Esophagus (tissue), 2 donors: ENCODE data around the gene GZMB. TPM values are rescaled to one million over a fixed set of nuclear protein-coding genes. Genes with fewer than 3 reads are reported as not detected.
A peak's percentile ranks its signal among the peaks of the same experiment; 100 is the strongest.

Source experiments
- H3K27ac ChIP-seq, 2 donors: one replicate each; pipeline ENCODE4 v1.5.1; 2013; ENCODE audit warnings: low read depth in 2 of 2, mild to moderate bottlenecking in 2 of 2, inconsistent platforms in 1 of 2, low read length in 1 of 2, moderate library complexity in 1 of 2
- H3K27me3 ChIP-seq, 2 donors: one replicate each; pipeline ENCODE4 v1.6.1; 2013; ENCODE audit warnings: low read length in 2 of 2, control low read depth in 1 of 2, mild to moderate bottlenecking in 1 of 2; ENCODE audit not compliant: insufficient read depth in 2 of 2, control insufficient read depth in 1 of 2
- H3K36me3 ChIP-seq, 2 donors: one replicate each; pipeline ENCODE4 v1.6.1; 2013; ENCODE audit warnings: low read length in 1 of 2; ENCODE audit not compliant: control insufficient read depth in 2 of 2, insufficient read depth in 2 of 2
- H3K4me1 ChIP-seq, 2 donors: one replicate each; pipeline ENCODE4 v1.6.1; 2013; ENCODE audit warnings: low read length in 1 of 2; ENCODE audit not compliant: control insufficient read depth in 2 of 2, insufficient read depth in 2 of 2
- H3K4me3 ChIP-seq, 2 donors: one replicate each; pipeline ENCODE4 v1.5.1; 2013; ENCODE audit warnings: low read length in 2 of 2, mild to moderate bottlenecking in 2 of 2, low read depth in 1 of 2, moderate library complexity in 1 of 2
- H3K9me3 ChIP-seq, 2 donors: one replicate each; pipeline ENCODE4 v1.6.1; 2013; ENCODE audit warnings: mild to moderate bottlenecking in 2 of 2, low read depth in 1 of 2, low read length in 1 of 2, moderate library complexity in 1 of 2; ENCODE audit not compliant: control insufficient read depth in 2 of 2, insufficient read depth in 1 of 2
- WGBS, 2 donors: extraction: QIAGEN DNeasy Blood & Tissue Kit; methylation state at CpG; one replicate each; pipeline ENCODE4 v1.1.7; 2013; 5-methylcytosine and 5-hydroxymethylcytosine counted together
- polyA plus RNA-seq, 2 donors: library from polyadenylated mRNA; stranded (reverse); fragments of 200-250 nt; gene quantifications; one replicate each; pipeline ENCODE4 v1.2.3, GENCODE V29; 2013
- donor health status: healthy with polysubstance abuse.
- donor health status: Bipolar disorder and iron deficiency.

The GZMB gene, protein sequence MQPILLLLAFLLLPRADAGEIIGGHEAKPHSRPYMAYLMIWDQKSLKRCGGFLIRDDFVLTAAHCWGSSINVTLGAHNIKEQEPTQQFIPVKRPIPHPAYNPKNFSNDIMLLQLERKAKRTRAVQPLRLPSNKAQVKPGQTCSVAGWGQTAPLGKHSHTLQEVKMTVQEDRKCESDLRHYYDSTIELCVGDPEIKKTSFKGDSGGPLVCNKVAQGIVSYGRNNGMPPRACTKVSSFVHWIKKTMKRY
- polyA plus RNA-seq, result 1 to 10 TPM; 3.0 to 3.2 TPM

DNA sequence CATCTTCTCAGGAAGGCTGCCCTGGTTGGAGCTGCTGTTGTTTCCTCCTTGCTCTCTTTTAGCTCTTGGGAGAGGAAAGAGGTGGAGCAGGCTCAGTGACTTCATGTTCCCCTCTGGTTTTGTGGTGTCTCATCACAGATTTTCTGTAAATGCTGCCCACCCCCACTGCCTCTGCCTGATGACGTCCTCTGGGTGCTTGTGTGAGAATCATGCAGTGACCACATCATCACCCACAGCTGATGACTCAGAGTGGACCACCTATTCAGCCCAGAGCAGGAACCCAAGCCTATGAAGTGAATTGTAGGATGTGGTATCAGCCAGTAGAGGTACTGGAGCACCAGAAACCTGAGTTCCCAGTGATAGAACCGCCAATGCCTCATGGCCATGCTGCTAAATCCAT lies at the start of gene GZMB:
Gene GZMB, minus strand, starts transcription at position 33 of the 400 bp plus-strand sequence. Its CDS starts 30 bp downstream, at position 3.
- H3K4me3 ChIP-seq, result no peak within 1 kb of the TSS
- H3K36me3 ChIP-seq, result no peaks in the 10 kb centered on the region
- 68 to 71% methylated on average over 2 of the region's 2 CpGs for WGBS, 2 donors
- H3K4me1 ChIP-seq, result peaks cover 0 to 10% of the 10 kb centered on the region in 2 donors
- H3K27me3 ChIP-seq, result no peaks in the 10 kb centered on the region
- no peaks in the 10 kb centered on the region for H3K9me3 ChIP-seq
- H3K27ac ChIP-seq, result peak within 1 kb of the TSS in 1 of 2 donors; percentile 11

DNA sequence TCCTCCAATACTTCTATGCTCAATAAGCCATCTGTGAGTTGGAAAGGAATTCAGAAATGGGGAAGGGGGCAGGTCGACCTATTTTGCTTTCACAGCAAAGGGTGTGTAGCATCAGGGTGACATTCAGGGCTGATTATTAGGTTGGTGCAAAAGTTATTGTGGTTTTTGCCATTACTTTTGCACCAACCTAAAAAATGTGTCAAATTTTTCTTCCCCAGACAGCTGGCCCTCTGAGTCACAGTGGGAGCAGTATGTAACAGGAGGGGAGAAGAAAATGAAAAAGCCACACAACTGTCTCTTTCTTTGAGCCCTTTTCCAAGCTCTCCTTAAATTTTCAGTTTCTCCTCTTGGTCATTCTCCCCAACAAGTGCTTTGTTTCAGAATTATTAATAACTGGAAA lies 47.1 kb upstream of the GZMB start:
- Histone ChIP-seq H3K4me3 (no peak overlapping the region), H3K27me3 (no peaks in the 10 kb centered on the region), H3K36me3 (no peaks in the 10 kb centered on the region), H3K4me1 (peaks cover 0 to 8% of the 10 kb centered on the region in 2 donors), H3K9me3 (no peaks in the 10 kb centered on the region), H3K27ac (no peak overlapping the region)
- 36 to 43% methylated on average over 1 of the region's 1 CpG for WGBS, 2 donors

DNA sequence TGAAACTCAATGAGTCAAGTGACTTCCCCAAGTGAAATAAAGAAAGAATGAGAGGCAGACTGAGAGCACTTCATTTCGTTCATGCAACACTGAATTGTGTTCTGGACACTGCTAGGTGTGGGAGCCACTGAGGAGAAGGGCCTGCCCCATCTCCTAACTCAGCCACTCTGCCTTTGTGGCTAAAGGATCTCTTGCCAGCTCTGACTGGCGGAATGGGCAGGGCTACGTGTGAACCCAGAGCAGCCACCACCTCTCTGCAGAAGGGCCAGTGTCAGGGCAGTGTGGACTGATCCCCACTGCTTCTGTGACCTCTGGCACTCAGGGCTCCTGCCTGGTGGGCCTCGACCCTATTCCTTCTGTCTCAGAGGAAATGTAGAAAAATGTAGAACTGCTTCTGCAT lies 46.5 kb upstream of the GZMB start:
- peaks cover 0 to 8% of the 10 kb centered on the region in 2 donors for H3K4me1 ChIP-seq
- H3K4me3 ChIP-seq, result no peak overlapping the region
- no peaks in the 10 kb centered on the region for H3K27me3 ChIP-seq
- no peaks in the 10 kb centered on the region for H3K36me3 ChIP-seq
- no peaks in the 10 kb centered on the region for H3K9me3 ChIP-seq
- 76 to 79% methylated on average over 4 of the region's 4 CpGs for WGBS, 2 donors
- no peak overlapping the region for H3K27ac ChIP-seq

DNA sequence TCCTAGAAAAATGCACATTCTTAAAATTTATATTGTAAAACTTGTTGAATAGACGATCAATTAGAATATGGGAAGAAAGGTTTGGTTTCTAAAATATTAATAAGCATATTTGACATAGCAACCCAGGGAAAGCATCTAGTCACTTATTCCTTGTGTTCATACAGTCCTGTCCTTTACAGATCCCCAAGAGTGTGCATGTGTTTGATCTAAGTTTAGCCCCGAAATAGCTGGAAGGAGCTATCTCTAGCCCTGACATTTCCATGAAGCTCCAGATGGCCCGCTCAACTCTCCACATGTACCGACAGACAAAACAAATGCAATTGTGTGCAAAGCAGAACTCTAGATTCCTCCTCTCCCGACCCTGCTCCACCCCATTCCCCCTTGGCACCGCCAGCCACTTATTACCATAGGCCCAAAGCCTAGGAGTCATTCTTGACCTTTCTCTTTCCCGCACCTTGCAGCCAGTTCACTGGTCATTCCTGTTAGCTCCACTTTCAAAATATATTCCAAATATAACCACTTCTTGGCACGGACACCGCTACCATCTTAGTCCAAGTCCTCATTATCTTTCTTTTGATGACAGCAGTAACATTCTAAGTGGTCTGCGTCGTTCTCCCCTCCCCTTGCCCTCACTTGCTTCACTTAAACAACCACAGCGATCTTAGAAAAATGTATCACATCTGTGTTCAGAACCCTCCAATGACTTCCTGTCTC lies 45.4 kb upstream of the GZMB start:
- 55 to 62% methylated on average over 12 of the region's 12 CpGs for WGBS, 2 donors
- Histone ChIP-seq H3K4me3 (no peak overlapping the region), H3K36me3 (no peaks in the 10 kb centered on the region), H3K27me3 (no peaks in the 10 kb centered on the region), H3K9me3 (no peaks in the 10 kb centered on the region), H3K27ac (no peak overlapping the region), H3K4me1 (peaks cover 0 to 8% of the 10 kb centered on the region in 2 donors)

DNA sequence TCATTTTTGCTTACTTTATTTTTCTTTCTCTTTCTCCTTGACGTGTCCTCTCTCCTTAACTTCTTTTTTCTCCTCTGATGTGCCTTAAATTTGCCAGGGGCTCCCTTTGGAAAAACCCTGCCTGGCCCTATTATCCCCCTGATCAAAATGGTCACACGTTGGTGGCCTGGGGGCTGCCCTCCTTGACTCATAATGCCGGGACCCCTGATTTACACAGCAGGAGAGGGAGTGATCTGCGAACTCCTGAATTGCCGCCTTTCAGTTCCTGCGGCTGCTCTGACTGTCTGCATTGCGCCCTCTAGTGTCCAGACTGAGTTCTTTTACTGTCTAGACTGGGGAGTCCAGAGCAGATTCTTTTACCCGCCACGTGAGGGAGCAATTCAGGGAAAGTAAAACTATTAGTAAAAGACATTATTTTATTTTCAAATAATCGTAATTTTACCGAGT lies 44.8 kb upstream of the GZMB start:
- no peak overlapping the region for H3K27ac ChIP-seq
- H3K9me3 ChIP-seq, result no peaks in the 10 kb centered on the region
- H3K36me3 ChIP-seq, result no peaks in the 10 kb centered on the region
- H3K4me1 ChIP-seq, result peaks cover 0 to 8% of the 10 kb centered on the region in 2 donors
- WGBS, 2 donors, result 4 to 5% methylated on average over 11 of the region's 11 CpGs
- H3K27me3 ChIP-seq, result no peaks in the 10 kb centered on the region
- peak overlapping the region in 1 of 2 donors; percentile 39 for H3K4me3 ChIP-seq

DNA sequence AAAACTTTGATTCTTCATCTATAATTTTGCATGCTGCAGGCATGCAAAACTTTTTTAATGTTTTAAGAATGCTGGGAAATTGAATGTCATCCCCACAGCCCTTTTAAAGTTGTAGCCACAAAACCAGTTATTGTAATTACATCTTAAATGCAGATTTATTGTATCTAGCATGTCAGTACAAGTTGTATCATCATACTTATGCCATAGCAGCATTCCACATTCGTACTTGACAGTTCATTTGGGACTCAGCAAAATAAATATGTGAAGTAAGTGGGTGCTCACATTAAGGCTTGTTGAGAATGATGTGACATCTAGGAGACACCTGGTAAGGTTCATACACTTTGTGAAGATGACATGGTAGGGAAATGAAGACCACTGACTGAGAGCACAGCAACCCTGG lies 44.0 kb upstream of the GZMB start:
- Histone ChIP-seq H3K9me3 (no peaks in the 10 kb centered on the region), H3K27me3 (no peaks in the 10 kb centered on the region), H3K4me3 (no peak overlapping the region), H3K36me3 (no peaks in the 10 kb centered on the region), H3K27ac (no peak overlapping the region), H3K4me1 (peaks cover 0 to 8% of the 10 kb centered on the region in 2 donors)
- 42 to 59% methylated on average over 1 of the region's 1 CpG for WGBS, 2 donors

DNA sequence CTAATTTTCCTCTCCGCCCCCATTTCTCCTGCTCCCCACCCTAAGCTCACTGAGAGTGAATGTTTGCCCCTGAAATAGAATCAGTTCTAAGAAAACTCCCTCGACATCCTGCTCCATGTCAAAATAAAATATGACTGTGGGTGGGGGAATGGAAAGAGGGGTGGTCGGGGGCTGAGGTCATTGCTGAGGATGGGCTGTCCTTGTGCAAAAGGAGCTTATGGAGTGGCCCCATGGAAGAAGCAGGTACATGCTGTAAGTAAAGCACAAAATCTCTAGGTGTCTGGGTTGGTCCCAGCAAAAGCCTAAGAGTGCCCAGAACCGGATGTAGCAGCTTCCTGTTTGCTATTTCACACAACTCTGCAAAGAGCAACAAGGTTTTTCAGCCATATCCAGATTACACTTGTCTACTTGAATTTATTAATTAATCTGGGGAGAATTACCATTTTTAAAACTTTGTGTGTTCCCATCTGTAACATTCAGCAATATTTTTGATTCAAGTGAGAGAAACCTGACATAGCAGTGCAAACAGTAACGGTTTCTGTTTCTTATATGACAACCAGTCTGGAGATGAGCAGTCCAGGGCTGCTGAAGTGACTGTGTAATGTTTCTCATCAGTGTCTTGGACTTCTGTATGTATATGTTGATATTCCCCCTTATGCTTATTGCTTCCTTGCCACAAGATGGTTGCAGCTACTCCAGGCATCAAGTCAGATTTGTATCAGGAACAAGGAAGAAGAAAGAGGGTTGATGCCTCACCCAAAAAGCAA lies 40.4 kb upstream of the GZMB start:
- peak overlapping the region; percentile 18 to 22 for H3K27ac ChIP-seq
- no peaks in the 10 kb centered on the region for H3K36me3 ChIP-seq
- peaks cover 0 to 2% of the 10 kb centered on the region in 2 donors for H3K4me1 ChIP-seq
- H3K27me3 ChIP-seq, result no peaks in the 10 kb centered on the region
- no peaks in the 10 kb centered on the region for H3K9me3 ChIP-seq
- no peak overlapping the region for H3K4me3 ChIP-seq
- 48 to 57% methylated on average over 5 of the region's 5 CpGs for WGBS, 2 donors

DNA sequence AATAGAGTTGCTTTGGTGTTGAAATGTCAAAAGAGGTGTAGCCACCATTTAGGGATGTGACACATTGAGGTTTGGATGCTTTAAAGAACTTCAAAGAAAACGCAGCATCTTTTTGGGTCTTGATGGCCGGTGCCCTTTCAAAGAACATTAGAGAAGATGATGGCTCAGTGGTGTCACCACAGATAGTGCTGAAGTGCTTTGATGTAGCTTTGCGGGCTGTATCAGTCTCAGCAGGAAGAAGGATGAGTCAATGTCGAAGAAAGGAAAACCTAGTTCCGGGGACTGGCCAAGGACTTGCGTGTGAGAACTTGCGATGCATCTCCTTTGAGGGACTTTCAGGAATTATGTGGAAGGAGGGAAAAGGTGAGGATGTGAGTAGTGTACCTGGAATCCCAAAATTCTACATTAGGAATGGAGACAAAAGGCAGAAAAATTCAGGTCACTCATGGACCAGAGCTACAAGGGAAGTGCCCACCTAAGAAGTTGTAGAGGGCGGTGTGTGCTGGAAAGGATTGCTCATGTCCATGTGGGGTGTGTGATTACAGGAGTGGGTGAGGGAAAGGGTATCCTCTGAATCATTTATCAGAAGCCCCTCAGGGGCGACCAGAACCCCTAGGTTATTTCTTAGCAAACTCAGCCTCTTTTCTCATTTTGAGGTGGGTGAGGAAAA lies 39.7 kb upstream of the GZMB start:
- no peak overlapping the region for H3K4me3 ChIP-seq
- no peaks in the 10 kb centered on the region for H3K36me3 ChIP-seq
- no peaks in the 10 kb centered on the region for H3K9me3 ChIP-seq
- no peaks in the 10 kb centered on the region for H3K27me3 ChIP-seq
- peak overlapping the region; percentile 18 to 22 for H3K27ac ChIP-seq
- no peaks in the 10 kb centered on the region for H3K4me1 ChIP-seq
- WGBS, 2 donors, result 51 to 56% methylated on average over 9 of the region's 9 CpGs

DNA sequence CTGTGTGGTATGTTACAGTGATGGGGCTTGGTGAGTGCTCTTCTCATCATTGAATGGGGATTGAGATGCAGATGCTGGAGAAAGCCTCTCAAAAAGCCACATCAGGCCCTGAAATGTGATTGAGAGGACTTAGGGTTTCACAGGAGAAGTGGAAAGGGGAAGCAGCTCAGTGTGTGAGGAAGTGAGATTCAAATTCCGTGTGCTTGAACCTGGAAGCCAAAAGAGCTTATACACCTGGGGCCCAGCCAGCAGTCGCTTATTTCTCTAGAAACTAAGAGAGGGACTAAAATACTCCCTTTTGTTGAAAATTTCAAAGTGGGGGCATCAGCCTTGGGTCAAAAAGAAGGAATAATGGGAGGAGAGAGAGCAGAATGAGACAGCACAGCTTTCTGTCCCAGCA lies 39.1 kb upstream of the GZMB start:
- H3K36me3 ChIP-seq, result no peaks in the 10 kb centered on the region
- H3K27me3 ChIP-seq, result no peaks in the 10 kb centered on the region
- H3K4me1 ChIP-seq, result no peaks in the 10 kb centered on the region
- 62% methylated on average over 2 of the region's 2 CpGs for WGBS, 2 donors
- H3K4me3 ChIP-seq, result no peak overlapping the region
- H3K27ac ChIP-seq, result peak overlapping the region in 1 of 2 donors; percentile 1
- no peaks in the 10 kb centered on the region for H3K9me3 ChIP-seq
